Activated T-helper 1 cell treated with Interleukin-2 at 50 U/mL for 16 hours (primary cell): ENCODE measurements around the gene MAGEA4.

Experiments
- DNase-seq: peaks from one replicate; pipeline ENCODE4 v3.0.0-alpha.2; 2020; ENCODE audit warnings: low read depth

The MAGEA4 gene

GRCh38 chrX:151923648-151924047 lies 11.0 kb downstream of the MAGEA4 start:
- no peak for DNase-seq

GRCh38 chrX:151929126-151929525 lies 16.4 kb downstream of the MAGEA4 start:
- no peak for DNase-seq

- no peak for DNase-seq
Measured at GRCh38 chrX:151935358-151935757, 22.7 kb downstream of the MAGEA4 start.

GRCh38 chrX:151938172-151938571 lies 25.5 kb downstream of the MAGEA4 start:
- no peak for DNase-seq

GRCh38 chrX:151954730-151955129 lies 42.0 kb downstream of the MAGEA4 start:
- DNase-seq: no peak

- no peak for DNase-seq
Measured at GRCh38 chrX:151958101-151958500, 45.4 kb downstream of the MAGEA4 start.

- DNase-seq: no peak
Measured at GRCh38 chrX:151962034-151962433, 49.3 kb downstream of the MAGEA4 start.

GRCh38 chrX:151966236-151966635 lies 53.5 kb downstream of the MAGEA4 start:
- no peak for DNase-seq

GRCh38 chrX:151970027-151970426 lies 57.3 kb downstream of the MAGEA4 start:
- DNase-seq: no peak

- DNase-seq: no peak
Measured at GRCh38 chrX:151970661-151971060, 58.0 kb downstream of the MAGEA4 start.

- DNase-seq: no peak
Measured at GRCh38 chrX:151973060-151973661, 60.5 kb downstream of the MAGEA4 start.

- DNase-seq: no peak
Measured at GRCh38 chrX:151973851-151974335, 61.2 kb downstream of the MAGEA4 start.
